ENCODE data around the gene RPS4Y1.

- TF ChIP-seq POU5F1 (IDR thresholded peaks at IDR 0.05; ENCODE audit: low read depth, low read length) (no peak), HDAC2 (IDR thresholded peaks at IDR 0.05; ENCODE audit: borderline replicate concordance in 1 of 2, low read depth in 2 of 2, low read length in 2 of 2) (no peak), CTCF (IDR thresholded peaks at IDR 0.05; ENCODE audit: control extremely low read depth in 1 of 3, insufficient read depth in 1 of 3, low read depth in 1 of 3, low read length in 3 of 3) (peak in 2 of 3 experiments; percentile 28 to 31; a peak in 2 of 4 replicates), EP300 (IDR thresholded peaks at IDR 0.05; ENCODE audit: borderline replicate concordance in 1 of 2, low read depth in 2 of 2, low read length in 2 of 2) (no peak), ATF3 (IDR thresholded peaks at IDR 0.05; ENCODE audit: insufficient read depth, low read depth, low read length) (no peak), EZH2 (IDR thresholded peaks at IDR 0.05; ENCODE audit: low read depth, low read length, severe bottlenecking) (no peak), POLR2AphosphoS5 (IDR thresholded peaks at IDR 0.05; ENCODE audit: low read depth, low read length) (no peak), POLR2A (IDR thresholded peaks at IDR 0.05; ENCODE audit: control extremely low read depth in 1 of 2, low read depth in 2 of 2, low read length in 2 of 2) (no peak), MAFK (IDR thresholded peaks at IDR 0.05; ENCODE audit: low read depth, low read length) (no peak), JUND (IDR thresholded peaks at IDR 0.05; ENCODE audit: low read length) (peak; percentile 70), MAX (IDR thresholded peaks at IDR 0.05) (no peak), BRCA1 (IDR thresholded peaks at IDR 0.05; ENCODE audit: low read depth, low read length) (no peak)
Measured at GRCh38 chrY:2913066-2913815, 71.8 kb downstream of the RPS4Y1 start.

Data from H1 (cell line).